ENCODE results near the gene NDUFA8.
A peak's percentile ranks its signal among the peaks of the same experiment; 100 is the strongest.

Gene NDUFA8

DNA sequence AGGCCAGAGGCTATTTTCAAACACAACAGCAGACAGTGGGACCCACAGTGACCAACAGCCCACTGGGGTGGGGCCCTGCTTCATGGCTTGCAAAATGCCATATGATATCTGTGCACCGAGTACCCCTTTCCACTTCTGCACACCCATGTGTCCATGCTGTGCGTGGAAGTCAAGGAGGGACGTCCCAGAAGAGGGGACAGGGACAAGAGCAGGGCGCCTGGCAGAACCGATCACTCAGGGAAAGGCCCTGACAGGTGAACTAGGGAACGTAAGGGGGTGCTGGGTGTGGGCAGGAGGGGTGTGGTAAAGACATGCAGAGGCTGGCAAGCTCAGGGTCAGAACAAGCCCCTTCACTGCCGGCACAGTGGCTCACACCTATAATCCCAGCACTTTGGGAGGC, 58.8 kb downstream of the NDUFA8 start:
- Histone ChIP-seq H3F3A (ENCODE audit: insufficient read depth, low read length) (no peaks in the 10 kb centered on the region), H3K9me3 (ENCODE audit: low read length) (peaks cover 9% of the 10 kb centered on the region), H3K27me3 (ENCODE audit: insufficient read depth, low read length) (peaks cover 3% of the 10 kb centered on the region; the same call in 1 of the 2 replicates), H3K4me2 (ENCODE audit: low read length) (no peak overlapping the region), H3K79me2 (ENCODE audit: insufficient read depth, low read length) (no peaks in the 10 kb centered on the region), H3K9me2 (ENCODE audit: low read depth, low read length) (no peaks in the 10 kb centered on the region), H2AFZ (ENCODE audit: low read length) (no peak overlapping the region), H3K27ac (ENCODE audit: low read depth, low read length, poor library complexity, severe bottlenecking) (no peak overlapping the region), H3K9ac (ENCODE audit: low read length) (no peak overlapping the region), H3K36me3 (ENCODE audit: insufficient read depth, low read length) (no peaks in the 10 kb centered on the region; the same call in 1 of the 2 replicates), H3K4me3 (ENCODE audit: low read depth, low read length, poor library complexity, severe bottlenecking) (no peak overlapping the region), H3K4me1 (ENCODE audit: insufficient read depth, low read length, severe bottlenecking) (peaks cover 4% of the 10 kb centered on the region), H4K20me1 (ENCODE audit: insufficient read depth, low read length) (no peaks in the 10 kb centered on the region)
- TF ChIP-seq CTCF (IDR thresholded peaks at IDR 0.05; ENCODE audit: low read length): no peak
- TF ChIP-seq EZH2 (IDR thresholded peaks at IDR 0.05; ENCODE audit: borderline replicate concordance, low read length): no peak

DNA sequence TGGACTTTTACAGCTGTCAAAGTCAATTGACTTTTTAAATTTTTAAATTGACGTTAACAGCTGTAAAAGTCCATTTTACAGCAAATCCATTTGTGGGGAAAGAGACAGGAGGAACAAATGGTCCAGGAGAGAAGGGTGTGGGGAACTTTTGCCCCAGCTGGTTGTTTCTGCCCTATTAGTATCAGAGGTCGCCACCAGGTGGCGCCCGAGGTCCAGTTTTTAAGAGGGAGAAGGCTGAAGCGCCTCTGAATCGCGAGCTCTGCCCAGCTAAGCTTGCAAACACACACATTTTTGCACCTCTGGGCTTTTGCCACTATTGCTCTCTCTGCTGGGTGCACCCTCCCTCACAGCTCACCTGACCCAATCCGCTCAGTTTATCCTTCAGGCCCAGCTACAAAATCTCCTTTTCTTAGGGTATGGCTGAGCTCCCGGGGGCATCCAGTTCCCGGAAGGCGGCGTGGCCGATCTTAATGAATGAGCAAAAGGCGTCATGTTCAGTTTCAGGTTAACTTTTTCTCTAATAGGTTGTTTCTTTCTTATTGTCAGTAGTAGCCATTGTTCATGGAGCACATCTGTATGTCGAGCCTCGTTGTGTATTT, 60.2 kb downstream of the NDUFA8 start:
- Histone ChIP-seq H2AFZ (ENCODE audit: low read length) (0 out of 2 replicates have a peak overlapping the region, but pooled peaks have one; percentile 42), H3K4me1 (ENCODE audit: insufficient read depth, low read length, severe bottlenecking) (peaks cover 4% of the 10 kb centered on the region), H3K27ac (ENCODE audit: low read depth, low read length, poor library complexity, severe bottlenecking) (no peak overlapping the region), H3K4me2 (ENCODE audit: low read length) (peak overlapping the region; percentile 56; the same call in 1 of the 2 replicates), H3K4me3 (ENCODE audit: low read depth, low read length, poor library complexity, severe bottlenecking) (peak overlapping the region; percentile 32), H3K9ac (ENCODE audit: low read length) (no peak overlapping the region), H3K36me3 (ENCODE audit: insufficient read depth, low read length) (no peaks in the 10 kb centered on the region; the same call in 1 of the 2 replicates), H3K9me2 (ENCODE audit: low read depth, low read length) (no peaks in the 10 kb centered on the region), H3F3A (ENCODE audit: insufficient read depth, low read length) (no peaks in the 10 kb centered on the region), H4K20me1 (ENCODE audit: insufficient read depth, low read length) (no peaks in the 10 kb centered on the region), H3K27me3 (ENCODE audit: insufficient read depth, low read length) (peaks cover 3% of the 10 kb centered on the region; the same call in 1 of the 2 replicates), H3K79me2 (ENCODE audit: insufficient read depth, low read length) (no peaks in the 10 kb centered on the region), H3K9me3 (ENCODE audit: low read length) (peaks cover 9% of the 10 kb centered on the region)
- TF ChIP-seq EZH2 (IDR thresholded peaks at IDR 0.05; ENCODE audit: borderline replicate concordance, low read length) (no peak), CTCF (IDR thresholded peaks at IDR 0.05; ENCODE audit: low read length) (peak; percentile 76)

- no peaks in the 10 kb centered on the region for H3K9me2 ChIP-seq (ENCODE audit: low read depth, low read length)
- H3K9ac ChIP-seq (ENCODE audit: low read length): no peak overlapping the region
- TF ChIP-seq CTCF (IDR thresholded peaks at IDR 0.05; ENCODE audit: low read length): no peak
- no peak for TF ChIP-seq EZH2 (IDR thresholded peaks at IDR 0.05; ENCODE audit: borderline replicate concordance, low read length)
- H3K27me3 ChIP-seq (ENCODE audit: insufficient read depth, low read length): peaks cover 3% of the 10 kb centered on the region; the same call in 1 of the 2 replicates
- H3K36me3 ChIP-seq (ENCODE audit: insufficient read depth, low read length): no peaks in the 10 kb centered on the region
- H3K9me3 ChIP-seq (ENCODE audit: low read length): no peaks in the 10 kb centered on the region
- H4K20me1 ChIP-seq (ENCODE audit: insufficient read depth, low read length): no peaks in the 10 kb centered on the region
- H3F3A ChIP-seq (ENCODE audit: insufficient read depth, low read length): no peaks in the 10 kb centered on the region
- no peak overlapping the region for H3K4me2 ChIP-seq (ENCODE audit: low read length)
- no peak overlapping the region for H2AFZ ChIP-seq (ENCODE audit: low read length)
- peaks cover 9% of the 10 kb centered on the region for H3K4me1 ChIP-seq (ENCODE audit: insufficient read depth, low read length, severe bottlenecking)
- no peak overlapping the region for H3K27ac ChIP-seq (ENCODE audit: low read depth, low read length, poor library complexity, severe bottlenecking)
- H3K79me2 ChIP-seq (ENCODE audit: insufficient read depth, low read length): no peaks in the 10 kb centered on the region
- no peak overlapping the region for H3K4me3 ChIP-seq (ENCODE audit: low read depth, low read length, poor library complexity, severe bottlenecking)
These were observed 61.8 kb downstream of the NDUFA8 start for GRCh38 chr9:122097679-122098315.
